ENCODE data around the gene CDKN2B-AS1. TPM values are rescaled to one million over a fixed set of nuclear protein-coding genes. Genes with fewer than 3 reads are reported as not detected.

The CDKN2B-AS1 gene
- total RNA-seq, 2 donors from 2014 or later = not detected

DNA sequence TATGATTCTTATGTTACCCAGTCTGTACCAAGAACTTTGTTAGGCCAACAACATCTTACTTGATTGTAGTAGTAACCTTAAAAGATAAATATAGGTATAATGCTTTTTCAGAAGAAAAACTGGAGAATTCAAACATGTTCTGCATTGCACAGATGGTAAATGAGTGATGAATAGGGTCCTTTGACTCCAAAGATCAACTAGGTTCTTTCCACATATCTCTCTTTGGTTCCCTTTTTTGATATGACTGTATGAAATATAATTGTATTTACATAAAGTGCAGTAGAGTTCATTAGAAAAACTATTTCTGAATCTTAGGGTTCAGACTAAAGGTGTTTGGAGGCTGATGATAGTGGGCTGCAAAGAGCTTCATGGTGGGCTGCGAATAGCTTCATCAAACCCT, 165.0 kb downstream of the CDKN2B-AS1 start:
- DNase-seq = no peak
- H3K36me3 ChIP-seq (ENCODE audit: control insufficient read depth, insufficient read depth, low read length) = no peaks in the 10 kb centered on the region
- Mint-ChIP-seq H3K4me3 (no peak overlapping the region), H3K9me3 (no peaks in the 10 kb centered on the region), H3K36me3 (ENCODE audit: low read depth) (no peaks in the 10 kb centered on the region), H3K27ac (no peak overlapping the region), H3K27me3 (ENCODE audit: insufficient read depth) (peaks cover 3% of the 10 kb centered on the region), H3K4me1 (peaks cover 9% of the 10 kb centered on the region)
- 100% methylated on average over 1 of the region's 1 CpG; no CpG with 5 or more reads in 1 of the 2 experiments for WGBS, 2 experiments (ENCODE audit: insufficient coverage in 1 of 2, insufficient read length in 1 of 2)
- H3K4me1 ChIP-seq (ENCODE audit: control insufficient read depth, insufficient read depth, low read length) = peaks cover 2% of the 10 kb centered on the region
- no peak overlapping the region for H3K9ac ChIP-seq (ENCODE audit: extremely low read depth, low read length, poor library complexity, severe bottlenecking)
- TF ChIP-seq CTCF (conservative IDR thresholded peaks at IDR 0.05) = no peak
- H3K4me3 ChIP-seq (ENCODE audit: low read length) = no peak overlapping the region
- H3K27me3 ChIP-seq (ENCODE audit: control insufficient read depth, insufficient read depth, low read length, poor library complexity, severe bottlenecking) = no peaks in the 10 kb centered on the region
- no peaks in the 10 kb centered on the region for H3K9me3 ChIP-seq (ENCODE audit: control insufficient read depth, low read length)
- H3K27ac ChIP-seq (ENCODE audit: low read depth, low read length) = no peak overlapping the region

GRCh38 chr9:22160221-22160620, 165.6 kb downstream of the CDKN2B-AS1 start:
- Histone ChIP-seq H3K4me1 (ENCODE audit: control insufficient read depth, insufficient read depth, low read length) (peaks cover 5% of the 10 kb centered on the region), H3K27ac (ENCODE audit: low read depth, low read length) (no peak overlapping the region), H3K36me3 (ENCODE audit: control insufficient read depth, insufficient read depth, low read length) (no peaks in the 10 kb centered on the region), H3K9me3 (ENCODE audit: control insufficient read depth, low read length) (no peaks in the 10 kb centered on the region), H3K27me3 (ENCODE audit: control insufficient read depth, insufficient read depth, low read length, poor library complexity, severe bottlenecking) (no peaks in the 10 kb centered on the region), H3K4me3 (ENCODE audit: low read length) (no peak overlapping the region), H3K9ac (ENCODE audit: extremely low read depth, low read length, poor library complexity, severe bottlenecking) (no peak overlapping the region)
- Mint-ChIP-seq H3K4me1 (peaks cover 15% of the 10 kb centered on the region), H3K9me3 (no peaks in the 10 kb centered on the region), H3K27ac (no peak overlapping the region), H3K27me3 (ENCODE audit: insufficient read depth) (peaks cover 3% of the 10 kb centered on the region), H3K4me3 (no peak overlapping the region), H3K36me3 (ENCODE audit: low read depth) (no peaks in the 10 kb centered on the region)
- no peak for TF ChIP-seq CTCF (conservative IDR thresholded peaks at IDR 0.05)
- WGBS, 2 experiments (ENCODE audit: insufficient coverage in 1 of 2, insufficient read length in 1 of 2) = 86 to 100% methylated on average over 1 of the region's 1 CpG
- no peak for DNase-seq

DNA sequence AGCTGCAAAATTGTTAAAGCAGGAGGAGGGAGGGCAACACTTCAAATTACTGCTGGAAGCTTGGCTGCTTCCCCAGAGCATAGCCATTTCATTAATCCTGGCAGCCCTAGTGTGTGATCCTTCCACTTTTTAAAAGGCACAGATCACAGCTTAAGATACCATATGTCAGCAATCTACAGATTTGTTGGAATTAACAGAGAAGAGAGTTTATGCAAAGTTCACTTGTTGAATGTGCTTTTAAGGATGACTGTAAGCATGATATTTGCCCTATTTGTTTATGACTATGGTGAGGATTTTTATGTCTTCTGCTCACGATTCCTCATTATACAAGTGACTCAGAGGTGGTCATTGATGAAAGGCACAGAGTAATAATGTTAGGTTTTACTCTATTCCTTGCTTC, 170.6 kb downstream of the CDKN2B-AS1 start:
- no peaks in the 10 kb centered on the region for H3K9me3 ChIP-seq (ENCODE audit: control insufficient read depth, low read length)
- H3K27ac Mint-ChIP-seq = no peak overlapping the region
- no peak overlapping the region for H3K27ac ChIP-seq (ENCODE audit: low read depth, low read length)
- no peaks in the 10 kb centered on the region for H3K27me3 ChIP-seq (ENCODE audit: control insufficient read depth, insufficient read depth, low read length, poor library complexity, severe bottlenecking)
- peaks cover 3% of the 10 kb centered on the region for H3K27me3 Mint-ChIP-seq (ENCODE audit: insufficient read depth)
- H3K36me3 ChIP-seq (ENCODE audit: control insufficient read depth, insufficient read depth, low read length) = no peaks in the 10 kb centered on the region
- no peak overlapping the region for H3K9ac ChIP-seq (ENCODE audit: extremely low read depth, low read length, poor library complexity, severe bottlenecking)
- no peak overlapping the region for H3K4me3 Mint-ChIP-seq
- H3K4me1 ChIP-seq (ENCODE audit: control insufficient read depth, insufficient read depth, low read length) = peaks cover 3% of the 10 kb centered on the region
- no peak for TF ChIP-seq CTCF (conservative IDR thresholded peaks at IDR 0.05)
- H3K36me3 Mint-ChIP-seq (ENCODE audit: low read depth) = no peaks in the 10 kb centered on the region
- 100% methylated on average over 1 of the region's 1 CpG; no CpG with 5 or more reads in 1 of the 2 experiments for WGBS, 2 experiments (ENCODE audit: insufficient coverage in 1 of 2, insufficient read length in 1 of 2)
- peaks cover 11% of the 10 kb centered on the region for H3K4me1 Mint-ChIP-seq
- no peaks in the 10 kb centered on the region for H3K9me3 Mint-ChIP-seq
- no peak overlapping the region for H3K4me3 ChIP-seq (ENCODE audit: low read length)
- no peak for DNase-seq
